K562 treated with DMSO at 1 percent for 24 hours (cell line): ENCODE measurements around the gene TULP4. TPM values are rescaled to one million over a fixed set of nuclear protein-coding genes. Genes with fewer than 3 reads are reported as not detected.

Source experiments
- total RNA-seq: library from RNA; unstranded; fragments of 300-600 nt; gene quantifications from 2 replicates; pipeline ENCODE4 v1.2.3, GENCODE V29; 2022; ENCODE audit warnings: low read depth; ENCODE audit not compliant: insufficient read depth

TULP4 gene
- total RNA-seq: 9.5 and 14.0 TPM in 2 replicates

GRCh38 chr6:158312165-158312564 lies at the start of gene TULP4:
TSS of gene TULP4 (plus strand) at chr6:158312465. CDS start at chr6:158314017, 1,552 bp downstream.

GRCh38 chr6:158559895-158560835 lies 247.9 kb downstream of the TULP4 start, which contains the start of gene TMEM181:
TSS of gene TMEM181 (plus strand) at chr6:158560091. CDS start at chr6:158560225, 134 bp downstream.

Other genes starting within 250 kb of the TULP4 start
- gene SERAC1, start 144.2 kb upstream of the TULP4 start, total RNA-seq: 3.9 and 5.2 TPM in 2 replicates
- 3.6 and 4.1 TPM in 2 replicates for gene GTF2H5, start 144.1 kb upstream of the TULP4 start, total RNA-seq
- gene TMEM181, start 247.6 kb downstream of the TULP4 start, total RNA-seq: 7.1 and 9.0 TPM in 2 replicates